ENCODE data around the gene UNC79. TPM values are rescaled to one million over a fixed set of nuclear protein-coding genes. Genes with fewer than 3 reads are reported as not detected.

UNC79 gene
- polyA plus RNA-seq, 3 donors = 0.70 to 1.4 (median 0.78) TPM

DNA sequence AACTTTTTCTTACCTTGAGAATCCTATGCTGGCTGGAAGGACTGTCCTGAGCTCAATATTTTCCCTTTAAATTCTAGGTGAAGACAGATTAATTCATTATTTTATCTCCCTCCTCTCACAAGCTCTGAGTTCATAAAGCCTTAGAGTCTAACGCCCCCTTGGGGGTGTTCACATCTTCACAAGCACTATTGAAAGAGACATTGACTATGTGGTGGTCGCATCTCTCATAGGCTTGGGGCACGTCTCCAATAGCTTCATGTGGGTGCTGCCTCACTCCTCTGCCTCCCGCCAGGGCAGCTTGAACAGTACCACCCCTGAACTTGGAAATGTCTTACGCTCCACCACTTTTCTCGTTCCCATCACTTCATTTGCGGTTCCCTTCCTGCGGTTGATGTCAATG is 106.2 kb downstream of the UNC79 start:
- DNase-seq (ENCODE audit: extremely low read depth in 1 of 11, low read depth in 9 of 11, low spot score in 4 of 11) = peak in 1 of 11 donors; percentile 20

DNA sequence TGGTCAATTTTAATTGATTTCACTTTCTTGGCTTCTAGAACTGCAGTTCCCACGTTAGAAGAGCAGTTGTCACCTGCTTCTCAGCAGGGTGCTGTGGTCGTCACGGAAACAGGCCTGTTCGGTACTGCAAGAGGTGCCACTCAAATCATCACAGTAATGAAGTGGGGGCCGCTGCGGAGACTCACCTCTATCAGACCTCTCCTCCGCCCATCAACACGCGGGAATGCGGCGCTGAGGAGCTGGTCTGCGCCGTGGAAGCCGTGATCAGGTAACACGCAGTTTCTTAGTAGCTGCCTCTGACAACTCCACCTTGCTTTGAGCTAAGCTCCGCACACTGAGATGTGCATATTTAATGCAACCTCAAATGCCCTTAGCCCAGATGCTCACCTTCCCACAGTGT is 107.2 kb downstream of the UNC79 start:
- no peak for DNase-seq (ENCODE audit: extremely low read depth in 1 of 11, low read depth in 9 of 11, low spot score in 4 of 11)

DNA sequence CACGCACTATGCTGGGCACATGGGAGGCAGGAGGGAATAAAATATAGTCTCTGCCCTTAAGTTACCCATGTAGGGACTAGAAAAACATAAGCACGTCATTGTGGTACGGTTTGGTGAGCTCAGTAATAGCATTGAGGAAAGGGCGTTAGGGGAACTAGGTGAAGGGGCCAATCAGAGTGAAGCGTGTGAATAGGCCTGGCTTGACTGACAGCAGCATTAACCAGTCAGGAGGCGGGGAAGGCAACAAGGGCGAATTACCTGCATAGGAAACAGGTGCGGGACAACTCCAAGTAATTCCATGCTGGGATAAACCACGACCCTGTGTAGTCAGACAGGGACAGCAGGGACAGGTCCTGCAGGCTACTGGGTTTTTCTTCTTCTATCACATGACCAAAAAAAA is 107.7 kb downstream of the UNC79 start:
- DNase-seq (ENCODE audit: extremely low read depth in 1 of 11, low read depth in 9 of 11, low spot score in 4 of 11) = no peak

DNA sequence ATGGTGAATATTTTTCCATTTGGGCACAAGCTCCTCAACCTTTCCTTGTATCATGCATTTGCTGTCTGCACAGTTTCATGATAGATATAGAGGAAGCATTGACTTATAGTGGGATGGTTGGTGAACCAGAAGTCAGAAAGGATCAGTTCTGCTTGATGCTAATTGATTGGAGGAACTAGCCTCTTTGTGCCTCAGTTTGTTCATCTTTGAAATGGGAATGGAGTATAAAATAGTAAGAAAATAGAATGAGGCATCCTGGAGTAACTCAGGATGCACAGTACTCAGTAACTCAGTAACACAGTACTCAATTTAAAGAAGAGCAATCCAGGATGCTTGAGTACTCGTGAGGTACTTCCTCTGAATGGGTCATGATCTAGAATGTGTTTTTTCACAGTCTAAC is 109.5 kb downstream of the UNC79 start:
- DNase-seq (ENCODE audit: extremely low read depth in 1 of 11, low read depth in 9 of 11, low spot score in 4 of 11) = no peak

DNA sequence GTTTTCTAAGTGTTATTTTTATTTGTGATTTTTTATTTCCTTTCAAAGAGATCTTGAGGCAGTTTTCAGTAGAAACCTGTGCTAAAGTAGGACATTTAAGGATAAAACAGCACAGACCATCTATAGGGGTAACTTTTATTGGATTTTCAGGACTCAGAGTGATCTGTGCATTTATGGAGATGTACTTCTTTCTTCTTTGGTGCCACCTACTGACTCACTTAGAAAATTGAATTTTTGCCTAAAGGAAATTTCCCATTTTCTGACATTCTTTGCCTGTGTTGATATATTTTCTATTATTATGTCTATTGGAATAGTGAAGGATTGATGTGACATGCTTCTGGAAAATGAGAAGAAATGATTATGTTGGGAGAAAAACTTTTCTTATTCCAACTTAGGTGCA is 113.0 kb downstream of the UNC79 start:
- no peak for DNase-seq (ENCODE audit: extremely low read depth in 1 of 11, low read depth in 9 of 11, low spot score in 4 of 11)

DNA sequence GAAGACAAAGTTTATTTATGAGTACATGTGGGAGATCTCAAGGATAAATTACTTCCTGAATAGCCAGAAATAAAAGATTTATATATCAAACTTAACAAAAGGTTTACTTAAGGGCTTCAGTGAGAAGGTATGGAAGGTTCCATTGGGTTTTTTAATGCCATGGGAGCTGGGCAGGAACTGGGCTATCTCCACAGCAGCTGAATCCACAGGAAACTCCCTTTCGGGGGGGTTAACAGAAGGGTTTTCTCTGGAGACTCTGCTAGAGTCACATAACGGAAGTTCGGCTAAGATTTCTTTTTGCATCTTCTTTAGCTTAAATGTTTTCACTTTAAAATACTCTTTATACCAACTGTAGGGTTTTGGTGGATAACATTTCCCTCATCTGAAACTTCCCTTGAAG is 113.5 kb downstream of the UNC79 start:
- peak in 1 of 11 donors; percentile 22 for DNase-seq (ENCODE audit: extremely low read depth in 1 of 11, low read depth in 9 of 11, low spot score in 4 of 11)

DNA sequence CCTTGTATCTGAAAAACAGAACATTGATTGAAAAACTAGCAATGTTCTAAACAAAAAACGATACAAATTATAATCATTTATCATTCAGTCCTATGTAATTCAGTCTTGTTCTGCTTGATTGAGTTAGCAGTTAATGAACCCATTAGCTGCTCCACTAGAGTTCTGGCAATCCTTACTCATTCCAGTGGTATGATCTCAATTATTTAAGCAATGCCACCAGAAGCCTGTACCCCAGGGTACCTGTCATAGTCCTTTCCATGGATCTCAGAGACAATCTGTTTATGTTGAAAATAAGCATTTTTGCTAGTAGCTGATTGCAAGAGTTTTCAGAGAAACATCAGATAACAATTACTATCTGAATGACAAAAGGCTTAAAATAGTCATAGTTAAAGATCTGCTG is 115.9 kb downstream of the UNC79 start:
- DNase-seq (ENCODE audit: extremely low read depth in 1 of 11, low read depth in 9 of 11, low spot score in 4 of 11) = no peak

DNA sequence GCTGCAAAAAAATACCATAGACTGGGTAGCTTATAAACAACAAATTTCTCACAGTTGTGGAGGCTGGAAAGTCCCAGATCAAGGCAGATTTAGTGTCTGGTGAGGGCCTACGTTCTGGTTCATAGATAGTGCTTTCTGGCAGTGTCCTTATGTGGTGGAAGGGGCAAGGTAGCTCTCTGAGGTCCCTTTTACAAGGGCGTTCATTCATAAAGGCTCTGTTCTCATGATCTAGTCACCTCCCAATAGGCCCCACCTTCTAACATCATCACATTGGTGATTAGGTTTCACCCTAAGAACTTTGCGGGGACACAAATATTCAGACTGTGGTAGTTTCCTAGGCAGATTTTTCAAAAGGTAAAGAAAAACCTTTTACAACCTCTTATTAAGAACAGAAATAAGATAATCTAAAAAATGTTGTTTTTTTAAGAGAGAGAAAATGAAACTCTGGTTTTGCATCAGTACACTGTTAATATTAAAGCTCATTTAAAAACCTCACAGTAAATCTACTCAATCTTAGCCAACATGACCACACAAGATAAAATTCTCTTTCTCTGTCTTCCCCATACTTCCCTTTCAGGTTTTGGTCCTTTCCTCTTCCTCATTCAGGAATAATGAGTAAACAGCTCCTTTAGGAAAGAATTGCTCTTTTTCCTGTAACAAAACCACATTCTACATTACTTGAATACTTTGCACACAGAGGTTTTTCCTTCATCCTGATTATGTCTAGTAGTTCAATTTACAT is 117.5 kb downstream of the UNC79 start:
- DNase-seq (ENCODE audit: extremely low read depth in 1 of 11, low read depth in 9 of 11, low spot score in 4 of 11) = no peak

DNA sequence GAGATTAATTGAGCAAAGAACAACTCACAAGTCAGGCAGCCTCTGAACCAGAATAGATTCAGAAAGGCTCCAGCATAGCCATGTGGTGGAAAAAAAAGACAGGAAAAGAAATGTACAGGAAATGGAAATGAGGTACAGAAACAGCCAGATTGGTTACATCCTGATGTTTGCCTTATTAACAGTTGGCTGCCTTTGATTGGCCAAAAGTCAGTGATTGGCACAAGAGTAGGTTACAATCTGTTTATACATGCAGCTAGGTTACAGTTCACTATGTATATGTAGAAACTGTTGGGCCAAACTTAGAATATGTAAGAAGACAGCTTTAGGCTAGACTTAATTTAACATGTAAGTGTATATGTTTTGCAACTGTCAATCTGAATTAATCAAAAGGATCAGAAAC is 118.9 kb downstream of the UNC79 start:
- DNase-seq (ENCODE audit: extremely low read depth in 1 of 11, low read depth in 9 of 11, low spot score in 4 of 11) = no peak

DNA sequence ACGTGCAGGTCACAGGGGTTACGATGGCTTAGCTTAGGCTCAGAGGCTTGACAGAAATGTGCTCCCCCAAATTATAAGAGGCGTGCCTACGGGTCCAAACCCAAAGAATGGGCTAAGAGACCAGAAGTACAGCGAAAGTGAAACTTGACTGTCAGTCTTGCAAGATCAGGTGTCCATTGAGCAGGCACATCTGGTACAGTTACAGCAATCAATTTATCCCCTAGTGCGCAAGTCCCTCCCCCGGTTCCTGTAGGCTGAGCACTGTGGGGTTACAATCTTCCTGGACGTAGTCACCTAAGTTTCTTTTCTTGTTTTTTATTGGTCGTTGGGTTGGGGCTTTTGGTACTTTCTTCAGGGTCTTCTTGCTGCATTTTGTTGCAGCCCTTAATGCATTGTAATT is 134.2 kb downstream of the UNC79 start:
- DNase-seq (ENCODE audit: extremely low read depth in 1 of 11, low read depth in 9 of 11, low spot score in 4 of 11) = no peak

DNA sequence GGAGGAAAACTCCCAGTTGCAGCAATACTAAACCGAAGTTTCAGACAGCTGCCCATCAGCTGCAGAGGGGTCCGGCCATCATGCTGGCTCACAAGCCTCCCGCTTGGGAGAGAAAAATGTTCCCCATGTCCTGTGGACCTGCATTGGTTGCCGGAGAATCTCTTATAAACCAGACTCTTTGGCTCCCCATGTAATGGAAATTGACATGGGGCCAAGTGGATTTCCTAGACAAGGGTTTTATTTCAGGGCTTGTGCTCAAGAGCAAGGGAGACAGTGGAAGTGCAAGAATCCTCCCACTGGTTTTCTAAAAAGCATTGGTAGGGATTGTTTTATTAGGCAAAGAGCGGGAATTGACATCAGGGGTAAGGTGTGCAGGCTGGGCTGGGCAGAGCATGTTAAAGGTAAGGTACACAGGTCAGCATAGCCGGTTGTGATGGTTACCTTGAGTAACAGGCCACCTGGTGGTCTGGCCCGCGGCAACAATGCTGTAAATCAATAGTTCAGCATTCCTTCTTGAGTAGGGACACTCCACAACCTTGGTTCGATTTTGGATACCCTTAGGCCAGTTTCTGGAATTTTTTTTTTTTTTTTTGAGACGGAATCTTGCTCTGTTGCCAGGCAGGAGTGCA is 135.4 kb downstream of the UNC79 start:
- no peak for DNase-seq (ENCODE audit: extremely low read depth in 1 of 11, low read depth in 9 of 11, low spot score in 4 of 11)

DNA sequence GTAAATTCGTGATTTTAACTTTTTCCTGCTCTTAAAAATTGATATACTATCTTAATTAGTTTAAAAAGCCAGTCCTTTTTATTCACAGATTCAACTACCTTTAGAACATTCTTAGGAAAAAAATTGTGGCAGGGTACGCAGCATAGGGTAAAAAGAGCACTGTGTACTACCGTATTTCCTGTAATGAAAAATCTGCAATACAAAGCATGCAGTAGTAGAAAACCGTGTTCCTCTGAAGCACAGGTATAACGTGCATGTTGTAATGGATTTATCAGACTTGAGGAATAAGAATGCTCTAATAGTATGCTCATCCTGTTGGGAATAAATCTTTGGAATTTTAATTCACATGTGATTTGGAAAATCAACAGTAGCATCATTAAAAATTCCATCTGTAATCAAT is 140.5 kb downstream of the UNC79 start:
- DNase-seq (ENCODE audit: extremely low read depth in 1 of 11, low read depth in 9 of 11, low spot score in 4 of 11) = no peak

DNA sequence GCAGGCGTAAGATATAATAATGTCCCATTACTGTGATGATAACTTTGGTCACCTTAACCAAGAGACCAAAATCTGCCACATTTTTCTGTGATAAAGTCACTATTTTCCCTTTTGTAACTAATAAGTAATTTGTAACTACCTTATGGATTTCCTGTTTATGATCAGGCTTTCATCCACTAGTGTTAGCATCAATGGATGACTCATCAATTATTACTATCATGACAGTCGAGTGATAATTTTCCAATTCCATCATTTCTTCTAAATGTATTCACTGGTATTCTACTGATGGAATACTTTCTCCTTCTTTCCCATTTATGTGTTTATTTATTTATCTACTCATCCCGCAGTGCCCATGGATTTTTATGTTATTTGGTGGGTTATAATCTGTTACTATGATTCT is 148.4 kb downstream of the UNC79 start:
- no peak for DNase-seq (ENCODE audit: extremely low read depth in 1 of 11, low read depth in 9 of 11, low spot score in 4 of 11)

DNA sequence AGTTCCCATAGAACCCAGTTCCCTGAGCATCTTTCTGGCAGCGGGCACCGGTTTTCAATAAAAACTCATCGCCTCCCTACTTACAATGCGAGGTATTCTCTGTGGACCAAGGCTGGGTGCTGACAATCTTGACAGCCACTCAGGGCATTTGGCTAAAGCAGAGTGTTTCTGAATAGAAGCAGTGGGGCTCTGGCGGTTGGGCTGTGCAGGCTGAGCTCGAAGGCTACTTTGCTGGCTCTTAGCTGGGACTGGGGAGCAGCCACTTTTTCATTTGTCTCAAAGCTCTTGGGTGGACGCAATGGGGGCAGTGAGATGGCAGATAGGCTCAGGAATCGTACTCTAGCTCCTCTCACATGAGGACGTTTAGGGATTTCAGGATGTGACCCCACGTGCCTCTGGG is 151.8 kb downstream of the UNC79 start:
- no peak for DNase-seq (ENCODE audit: extremely low read depth in 1 of 11, low read depth in 9 of 11, low spot score in 4 of 11)

DNA sequence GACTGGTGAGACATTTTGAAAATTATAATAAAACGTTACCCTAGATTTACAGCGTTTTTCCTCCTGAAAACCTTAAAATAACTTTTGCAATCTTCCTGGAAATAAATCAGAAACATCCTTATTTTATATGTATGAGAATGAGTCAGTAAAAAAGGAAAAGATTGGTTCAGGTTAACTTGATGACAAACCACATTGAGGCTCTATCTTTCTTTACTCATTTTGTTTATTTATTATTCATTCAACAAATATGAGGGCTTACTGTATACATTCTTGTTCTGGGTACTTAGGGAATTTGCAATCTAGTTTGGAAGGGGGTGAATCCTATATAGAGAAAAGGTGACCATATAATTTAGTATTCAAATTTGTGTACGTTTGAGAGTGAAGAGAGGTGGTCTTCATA is 156.6 kb downstream of the UNC79 start:
- DNase-seq (ENCODE audit: extremely low read depth in 1 of 11, low read depth in 9 of 11, low spot score in 4 of 11) = no peak

DNA sequence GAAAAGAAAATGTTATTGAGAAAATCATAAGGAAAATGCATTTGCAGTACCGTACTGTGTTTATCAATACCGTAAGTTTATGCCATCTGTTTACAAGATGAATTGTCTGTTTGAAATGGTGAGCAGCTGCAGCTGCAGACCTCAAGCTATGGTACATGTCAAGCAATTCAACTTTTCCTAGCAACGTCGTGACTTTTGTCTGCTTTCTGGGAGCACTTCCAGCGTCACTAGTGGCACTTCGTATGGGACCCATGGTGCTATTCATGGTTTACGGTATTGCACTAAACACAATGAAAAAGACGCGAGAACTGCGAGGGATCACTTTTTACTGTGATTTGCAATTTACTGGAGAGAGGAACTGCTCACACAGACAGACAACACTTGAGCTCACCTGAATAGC is 160.8 kb downstream of the UNC79 start:
- no peak for DNase-seq (ENCODE audit: extremely low read depth in 1 of 11, low read depth in 9 of 11, low spot score in 4 of 11)

DNA sequence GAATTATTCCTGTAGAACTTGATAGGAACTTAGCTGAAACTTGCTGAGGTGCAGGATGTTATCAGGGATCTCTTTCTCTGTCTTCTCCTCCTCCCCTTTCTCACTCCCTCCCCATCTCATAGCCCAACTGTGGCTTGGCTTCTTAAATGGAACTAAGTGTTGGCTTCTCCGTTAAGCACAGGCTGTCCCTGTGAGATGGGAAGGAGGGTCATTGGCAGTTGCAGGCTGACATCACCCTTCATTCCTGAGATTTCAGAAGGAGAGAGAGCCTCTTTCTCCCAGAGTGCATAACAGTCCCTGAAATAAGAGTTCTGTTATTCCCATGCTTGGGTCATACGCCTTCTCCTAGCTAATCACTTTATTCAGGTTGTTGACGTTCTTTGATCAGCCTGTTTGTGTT is 162.0 kb downstream of the UNC79 start:
- no peak for DNase-seq (ENCODE audit: extremely low read depth in 1 of 11, low read depth in 9 of 11, low spot score in 4 of 11)

DNA sequence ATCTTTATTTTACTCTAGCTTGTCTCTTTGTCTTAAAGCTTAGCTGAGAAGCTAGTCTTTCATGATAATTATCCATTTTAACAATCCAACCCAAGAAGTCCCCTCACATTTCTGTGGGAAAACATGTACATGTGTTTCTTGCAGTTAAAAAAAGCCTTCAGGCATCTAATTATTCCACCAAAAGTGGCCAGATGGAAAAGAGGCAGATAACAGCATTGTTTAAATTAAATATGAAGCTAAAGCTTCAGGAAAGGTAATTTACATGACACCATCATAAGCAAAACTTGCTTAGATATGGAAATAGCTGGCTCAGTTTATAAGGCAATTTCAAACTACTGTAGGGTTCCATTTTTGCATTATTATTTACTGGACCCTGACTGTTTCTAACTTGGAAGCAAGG is 175.4 kb downstream of the UNC79 start:
- no peak for DNase-seq (ENCODE audit: extremely low read depth in 1 of 11, low read depth in 9 of 11, low spot score in 4 of 11)

DNA sequence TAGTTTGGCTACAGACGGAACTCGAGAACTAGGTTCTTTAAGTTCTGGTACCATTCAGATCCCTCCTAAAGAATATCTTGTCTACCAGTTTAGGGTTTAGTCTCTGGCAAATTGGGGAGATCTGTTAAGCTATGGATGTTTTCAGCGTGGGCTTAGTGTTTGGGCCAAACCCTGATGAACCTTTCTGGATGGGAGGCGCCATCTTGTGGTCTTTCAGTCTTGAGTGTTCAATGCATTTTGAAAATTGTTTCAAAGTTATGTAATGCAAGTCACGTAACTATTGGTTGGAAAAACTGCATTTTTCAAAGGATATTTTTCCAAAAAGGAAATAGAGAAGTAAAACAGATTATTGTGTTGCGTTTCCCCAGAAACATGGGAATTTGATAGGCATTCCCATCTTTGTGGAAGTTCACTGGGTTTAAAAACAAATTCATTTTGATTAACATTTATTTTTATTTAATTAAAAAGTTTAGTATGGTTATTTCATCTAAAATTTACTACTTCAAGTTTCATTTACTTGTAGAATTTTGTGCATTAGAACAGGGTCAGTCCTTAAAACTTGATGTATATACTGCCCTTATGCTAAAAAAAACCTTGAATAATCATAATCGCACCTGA is 188.5 kb downstream of the UNC79 start:
- peak; percentile 4 to 52 (median 30) for DNase-seq (ENCODE audit: extremely low read depth in 1 of 11, low read depth in 9 of 11, low spot score in 4 of 11)

DNA sequence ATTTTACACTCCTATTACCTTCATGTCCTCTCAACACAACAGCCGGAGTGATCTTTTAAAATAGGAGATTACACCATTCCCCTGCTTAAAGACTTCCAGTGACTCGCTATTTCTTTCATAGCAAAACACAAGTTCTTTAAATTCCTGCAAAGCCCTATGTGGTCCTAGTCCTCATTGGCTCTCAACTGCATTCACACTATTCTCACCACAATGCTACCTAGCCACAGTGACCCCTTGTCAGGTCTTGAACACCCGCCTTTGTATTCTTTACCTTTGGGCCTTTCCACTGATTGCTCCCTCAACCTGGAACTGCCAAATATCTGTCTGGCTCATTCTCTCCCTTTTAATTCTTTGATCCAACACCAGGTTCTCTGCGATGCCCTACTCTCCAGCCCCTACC is 197.3 kb downstream of the UNC79 start:
- DNase-seq (ENCODE audit: extremely low read depth in 1 of 11, low read depth in 9 of 11, low spot score in 4 of 11) = no peak

DNA sequence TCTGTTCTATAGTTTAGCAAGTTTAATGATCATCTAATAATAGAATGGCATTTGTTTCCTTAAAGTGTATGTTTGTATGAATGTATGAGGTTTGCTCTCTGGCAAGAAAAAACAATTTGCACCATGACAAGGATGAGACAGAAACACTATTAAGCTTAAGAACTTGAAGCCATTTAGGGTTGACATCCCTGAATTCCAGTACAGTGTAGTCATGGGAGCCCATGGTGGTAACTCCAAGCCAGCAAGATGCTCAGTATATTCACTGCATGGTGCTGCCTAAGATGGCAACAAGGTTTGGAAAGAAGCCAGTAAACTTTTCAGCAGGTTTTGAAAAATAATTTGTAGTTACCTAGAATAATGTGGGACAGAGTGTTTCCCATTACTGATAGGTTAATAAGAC is 198.9 kb downstream of the UNC79 start:
- DNase-seq (ENCODE audit: extremely low read depth in 1 of 11, low read depth in 9 of 11, low spot score in 4 of 11) = no peak

Measured in renal cortex interstitium (tissue), 11 donors.